Neutrophil (primary cell): ENCODE results near the gene ZNF80.

Experiments
- H3K27ac ChIP-seq: fragments of 200-600 bp; sonication (generic); 2 replicates; pipeline ENCODE4 v1.5.1; 2016; ENCODE audit warnings: mild to moderate bottlenecking, moderate library complexity
- H3K27me3 ChIP-seq: fragments of 200-600 bp; sonication (generic); 2 replicates; pipeline ENCODE4 v1.6.0; 2016; ENCODE audit warnings: mild to moderate bottlenecking
- H3K36me3 ChIP-seq: fragments of 200-600 bp; sonication (generic); 2 replicates; pipeline ENCODE4 v1.5.1; 2017
- H3K4me1 ChIP-seq, 2 experiments: fragments of 200-600 bp in 1 of 2; sonication (generic) in 1 of 2; 1 replicate in 1 of 2; 2 replicates in 1 of 2; pipeline versions ENCODE4 v1.5.1 to v1.6.1; 2013 to 2016; ENCODE audit warnings: low read depth in 1 of 2, low read length in 1 of 2, mild to moderate bottlenecking in 1 of 2, moderate library complexity in 1 of 2; ENCODE audit not compliant: control insufficient read depth in 1 of 2, insufficient read depth in 1 of 2
- H3K4me3 ChIP-seq, 2 experiments: fragments of 200-600 bp in 1 of 2; sonication (generic) in 1 of 2; 1 replicate in 1 of 2; 2 replicates in 1 of 2; pipeline ENCODE4 v1.5.1; 2013 to 2016; ENCODE audit warnings: low read depth in 1 of 2, low read length in 1 of 2, mild to moderate bottlenecking in 1 of 2, moderate library complexity in 1 of 2
- H3K9me3 ChIP-seq: fragments of 200-600 bp; sonication (generic); 2 replicates; pipeline ENCODE4 v1.5.1; 2016
- CTCF ChIP-seq: fragments of 200-600 bp; sonication (generic); IDR thresholded peaks from 2 replicates; pipeline ENCODE4 v1.5.1; 2016; ENCODE audit warnings: antibody characterized with exemption

The ZNF80 gene

GRCh38 chr3:114270019-114270418 is 32.6 kb upstream of the ZNF80 start:
- H3K27me3 ChIP-seq, result no peaks in the 10 kb centered on the region
- no peak overlapping the region for H3K27ac ChIP-seq
- no peak overlapping the region for H3K4me3 ChIP-seq
- H3K4me1 ChIP-seq, result no peaks in the 10 kb centered on the region
- H3K36me3 ChIP-seq, result no peaks in the 10 kb centered on the region
- TF ChIP-seq CTCF, result no peak
- no peaks in the 10 kb centered on the region for H3K9me3 ChIP-seq

- Histone ChIP-seq H3K27me3 (no peaks in the 10 kb centered on the region), H3K4me3 (no peak overlapping the region), H3K27ac (no peak overlapping the region), H3K9me3 (no peaks in the 10 kb centered on the region), H3K36me3 (no peaks in the 10 kb centered on the region), H3K4me1 (no peaks in the 10 kb centered on the region)
- no peak for TF ChIP-seq CTCF
These were observed 22.8 kb upstream of the ZNF80 start for GRCh38 chr3:114260152-114260551.

- TF ChIP-seq CTCF, result no peak
- no peak overlapping the region for H3K4me3 ChIP-seq
- no peaks in the 10 kb centered on the region for H3K27me3 ChIP-seq
- no peak overlapping the region for H3K27ac ChIP-seq
- no peaks in the 10 kb centered on the region for H3K36me3 ChIP-seq
- no peaks in the 10 kb centered on the region for H3K4me1 ChIP-seq
- no peaks in the 10 kb centered on the region for H3K9me3 ChIP-seq
These were observed 22.2 kb upstream of the ZNF80 start for GRCh38 chr3:114259566-114259965.

- Histone ChIP-seq H3K36me3 (no peaks in the 10 kb centered on the region), H3K27ac (no peak overlapping the region), H3K4me3 (no peak overlapping the region), H3K9me3 (no peaks in the 10 kb centered on the region), H3K27me3 (no peaks in the 10 kb centered on the region), H3K4me1 (no peaks in the 10 kb centered on the region)
- TF ChIP-seq CTCF, result no peak
These were observed 16.1 kb upstream of the ZNF80 start for GRCh38 chr3:114253505-114253904.

GRCh38 chr3:114252954-114253353 is 15.6 kb upstream of the ZNF80 start:
- H3K4me1 ChIP-seq, result no peaks in the 10 kb centered on the region
- H3K36me3 ChIP-seq, result no peaks in the 10 kb centered on the region
- no peak for TF ChIP-seq CTCF

GRCh38 chr3:114242947-114243346 is 5.6 kb upstream of the ZNF80 start:
- Histone ChIP-seq H3K27me3 (no peaks in the 10 kb centered on the region), H3K4me3 (no peak overlapping the region), H3K36me3 (no peaks in the 10 kb centered on the region), H3K9me3 (no peaks in the 10 kb centered on the region), H3K27ac (no peak overlapping the region), H3K4me1 (no peaks in the 10 kb centered on the region)
- TF ChIP-seq CTCF, result no peak

More at GRCh38 chr3:114252954-114253353, 15.6 kb upstream of the ZNF80 start:
- Histone ChIP-seq H3K27ac (no peak overlapping the region), H3K9me3 (no peaks in the 10 kb centered on the region), H3K27me3 (no peaks in the 10 kb centered on the region), H3K4me3 (no peak overlapping the region)
